ENCODE results near the gene TMEM203.

The TMEM203 gene, protein sequence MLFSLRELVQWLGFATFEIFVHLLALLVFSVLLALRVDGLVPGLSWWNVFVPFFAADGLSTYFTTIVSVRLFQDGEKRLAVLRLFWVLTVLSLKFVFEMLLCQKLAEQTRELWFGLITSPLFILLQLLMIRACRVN

GRCh38 chr9:137205126-137206069 lies at the start of gene TMEM203, which contains the start of gene NDOR1:
TSS of gene TMEM203 (minus strand) at chr9:137205648. CDS start at chr9:137205414, 234 bp downstream.
TSS of gene NDOR1 (plus strand) at chr9:137205700. CDS start at chr9:137205778, 78 bp downstream.
- peak within 1 kb of the TSS; percentile 83 for H3K4me3 ChIP-seq (ENCODE audit: low read depth, low read length)
- TF ChIP-seq, protein P1, sequence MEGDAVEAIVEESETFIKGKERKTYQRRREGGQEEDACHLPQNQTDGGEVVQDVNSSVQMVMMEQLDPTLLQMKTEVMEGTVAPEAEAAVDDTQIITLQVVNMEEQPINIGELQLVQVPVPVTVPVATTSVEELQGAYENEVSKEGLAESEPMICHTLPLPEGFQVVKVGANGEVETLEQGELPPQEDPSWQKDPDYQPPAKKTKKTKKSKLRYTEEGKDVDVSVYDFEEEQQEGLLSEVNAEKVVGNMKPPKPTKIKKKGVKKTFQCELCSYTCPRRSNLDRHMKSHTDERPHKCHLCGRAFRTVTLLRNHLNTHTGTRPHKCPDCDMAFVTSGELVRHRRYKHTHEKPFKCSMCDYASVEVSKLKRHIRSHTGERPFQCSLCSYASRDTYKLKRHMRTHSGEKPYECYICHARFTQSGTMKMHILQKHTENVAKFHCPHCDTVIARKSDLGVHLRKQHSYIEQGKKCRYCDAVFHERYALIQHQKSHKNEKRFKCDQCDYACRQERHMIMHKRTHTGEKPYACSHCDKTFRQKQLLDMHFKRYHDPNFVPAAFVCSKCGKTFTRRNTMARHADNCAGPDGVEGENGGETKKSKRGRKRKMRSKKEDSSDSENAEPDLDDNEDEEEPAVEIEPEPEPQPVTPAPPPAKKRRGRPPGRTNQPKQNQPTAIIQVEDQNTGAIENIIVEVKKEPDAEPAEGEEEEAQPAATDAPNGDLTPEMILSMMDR (IDR thresholded peaks at IDR 0.05; ENCODE audit: borderline replicate concordance, insufficient read depth, low read depth, low read length) = no peak

- peak within 1 kb of the TSS; percentile 99 for H3K4me3 ChIP-seq (ENCODE audit: low read depth, low read length)
- TF ChIP-seq, protein P1 (IDR thresholded peaks at IDR 0.05; ENCODE audit: borderline replicate concordance, insufficient read depth, low read depth, low read length) = no peak
Measured at GRCh38 chr9:137254624-137255447, 49.4 kb upstream of the TMEM203 start, which contains the start of gene NELFB. TSS of gene NELFB (plus strand) at chr9:137255327.

DNA sequence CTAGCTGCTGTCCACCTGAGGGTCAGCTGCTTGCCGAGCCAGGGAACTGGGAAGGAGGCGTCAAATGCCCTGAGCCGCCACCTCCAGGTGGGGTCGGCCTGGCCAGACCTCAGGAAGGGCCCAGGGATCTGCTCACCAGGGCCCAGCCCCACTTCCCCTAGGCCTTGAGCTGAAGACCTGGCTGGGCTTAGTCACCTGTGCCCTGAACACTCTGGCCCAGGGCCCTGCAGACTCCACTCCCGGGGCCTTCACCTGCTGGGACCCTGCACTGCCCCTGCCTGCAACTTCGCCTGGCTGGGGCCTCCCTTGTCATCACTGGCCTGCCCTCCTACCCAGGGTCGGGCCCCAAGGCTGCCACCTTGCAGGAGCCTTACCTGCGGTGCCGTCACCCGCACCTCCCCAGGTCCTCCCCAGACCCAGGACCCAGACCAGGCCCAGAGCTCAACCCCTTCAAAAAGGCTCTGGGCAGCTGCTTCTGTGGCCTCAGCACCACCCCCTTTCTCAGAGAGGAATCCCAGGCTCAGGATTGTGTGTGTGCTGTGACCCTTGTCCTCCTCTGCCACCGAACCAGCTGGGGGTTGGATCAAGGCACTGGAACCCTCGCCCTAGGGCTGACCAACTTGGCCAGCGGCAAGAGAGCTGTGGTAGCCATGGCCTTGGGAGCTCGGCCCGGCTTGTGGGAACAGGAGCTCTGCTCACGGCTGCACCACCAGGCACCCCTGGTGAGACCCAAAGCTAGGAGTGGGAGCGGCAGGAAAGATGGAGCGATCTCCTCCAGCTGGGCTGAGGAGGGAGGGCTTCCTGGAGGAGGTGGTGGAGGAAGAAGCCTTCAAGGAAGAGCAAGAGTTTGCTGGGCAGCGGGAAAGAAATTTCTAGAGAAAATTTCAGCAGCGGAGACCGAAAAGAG lies 48.5 kb upstream of the TMEM203 start:
- TF ChIP-seq, protein P1 (IDR thresholded peaks at IDR 0.05; ENCODE audit: borderline replicate concordance, insufficient read depth, low read depth, low read length) = no peak
- H3K4me3 ChIP-seq (ENCODE audit: low read depth, low read length) = peak overlapping the region; percentile 79

GRCh38 chr9:137252555-137253506 lies 47.4 kb upstream of the TMEM203 start:
- TF ChIP-seq, protein P1 (IDR thresholded peaks at IDR 0.05; ENCODE audit: borderline replicate concordance, insufficient read depth, low read depth, low read length) = no peak
- H3K4me3 ChIP-seq (ENCODE audit: low read depth, low read length) = no peak overlapping the region

DNA sequence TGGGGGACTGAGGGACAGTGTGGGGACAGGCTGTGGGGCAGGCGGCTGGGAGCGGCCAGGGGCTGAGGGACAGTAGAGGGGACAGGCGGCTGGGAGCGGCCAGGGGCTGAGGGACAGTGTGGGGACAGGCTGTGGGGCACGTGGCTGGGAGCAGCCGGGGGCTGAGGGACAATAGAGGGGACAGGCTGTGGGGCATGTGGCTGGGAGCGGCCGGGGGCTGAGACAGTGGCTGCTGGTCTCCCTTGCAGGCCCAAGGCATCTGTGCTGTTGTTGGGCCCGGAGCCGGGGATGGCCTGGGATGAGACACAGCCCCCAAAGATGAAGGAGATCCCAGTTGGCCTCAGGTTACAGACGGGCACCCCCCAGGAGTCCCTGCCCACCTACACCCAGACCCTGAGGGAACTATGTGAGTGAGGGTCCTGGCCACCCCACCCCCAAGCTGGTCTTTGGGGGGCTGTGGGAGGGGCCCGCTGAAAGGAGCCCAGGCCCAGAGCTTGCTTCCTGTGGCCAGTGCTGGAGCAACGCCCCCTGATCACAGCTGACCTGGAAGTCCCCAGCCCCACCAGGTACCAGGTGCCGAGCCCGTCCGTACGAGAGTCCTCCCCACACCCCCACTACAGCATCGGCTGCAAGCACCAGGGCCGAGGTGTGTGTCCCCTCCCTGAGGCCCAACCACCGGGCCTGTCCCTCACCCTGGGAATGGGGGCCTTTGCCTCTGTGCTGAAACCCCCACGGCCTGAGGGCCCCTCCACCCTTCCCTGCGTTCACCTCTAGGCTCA lies 46.2 kb upstream of the TMEM203 start:
- no peak overlapping the region for H3K4me3 ChIP-seq (ENCODE audit: low read depth, low read length)
- TF ChIP-seq, protein P1 (IDR thresholded peaks at IDR 0.05; ENCODE audit: borderline replicate concordance, insufficient read depth, low read depth, low read length) = no peak

All from GM12875 (cell line).